Neural progenitor cell (in vitro differentiated cells): ENCODE measurements around the gene IKBIP.

ENCODE experiments used
- EZH2 ChIP-seq: fragments of 200-600 bp; sonication (generic); IDR thresholded peaks from 2 replicates; pipeline ENCODE4 v1.6.1; 2017; ENCODE audit warnings: antibody characterized with exemption, mild to moderate bottlenecking, moderate library complexity
- EZH2phosphoT487 ChIP-seq: fragments of 200-600 bp; sonication (generic); IDR thresholded peaks from 2 replicates; pipeline ENCODE4 v1.6.1; 2017; ENCODE audit warnings: antibody characterized with exemption
- TF ChIP-seq, protein P1 (sequence below): fragments of 200-600 bp; sonication (generic); IDR thresholded peaks from 2 replicates; pipeline ENCODE4 v1.5.1; 2017; ENCODE audit warnings: antibody characterized with exemption, mild to moderate bottlenecking

DNA sequence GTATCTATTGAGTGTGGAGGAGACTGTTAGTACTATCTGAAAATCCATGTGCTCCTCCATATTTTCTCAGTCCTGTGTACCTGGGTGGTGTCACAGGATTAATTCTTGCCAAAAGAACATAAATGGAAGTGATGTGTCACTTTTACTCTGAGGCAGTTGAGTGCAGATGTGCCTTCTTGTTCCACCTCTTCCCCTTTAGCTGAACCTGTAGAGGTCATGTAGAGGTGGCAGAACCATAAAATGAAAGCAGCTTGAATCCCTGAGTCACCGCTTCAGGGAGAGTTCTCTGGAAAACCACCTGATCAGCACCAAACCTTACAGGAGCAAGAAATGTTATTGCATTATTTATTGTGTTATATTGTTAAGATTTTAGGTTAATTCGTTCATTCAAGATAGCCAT, 65.8 kb downstream of the IKBIP start:
- TF ChIP-seq, protein P1, sequence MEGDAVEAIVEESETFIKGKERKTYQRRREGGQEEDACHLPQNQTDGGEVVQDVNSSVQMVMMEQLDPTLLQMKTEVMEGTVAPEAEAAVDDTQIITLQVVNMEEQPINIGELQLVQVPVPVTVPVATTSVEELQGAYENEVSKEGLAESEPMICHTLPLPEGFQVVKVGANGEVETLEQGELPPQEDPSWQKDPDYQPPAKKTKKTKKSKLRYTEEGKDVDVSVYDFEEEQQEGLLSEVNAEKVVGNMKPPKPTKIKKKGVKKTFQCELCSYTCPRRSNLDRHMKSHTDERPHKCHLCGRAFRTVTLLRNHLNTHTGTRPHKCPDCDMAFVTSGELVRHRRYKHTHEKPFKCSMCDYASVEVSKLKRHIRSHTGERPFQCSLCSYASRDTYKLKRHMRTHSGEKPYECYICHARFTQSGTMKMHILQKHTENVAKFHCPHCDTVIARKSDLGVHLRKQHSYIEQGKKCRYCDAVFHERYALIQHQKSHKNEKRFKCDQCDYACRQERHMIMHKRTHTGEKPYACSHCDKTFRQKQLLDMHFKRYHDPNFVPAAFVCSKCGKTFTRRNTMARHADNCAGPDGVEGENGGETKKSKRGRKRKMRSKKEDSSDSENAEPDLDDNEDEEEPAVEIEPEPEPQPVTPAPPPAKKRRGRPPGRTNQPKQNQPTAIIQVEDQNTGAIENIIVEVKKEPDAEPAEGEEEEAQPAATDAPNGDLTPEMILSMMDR, result no peak
- TF ChIP-seq EZH2phosphoT487, result no peak
- TF ChIP-seq EZH2, result no peak
